IMR-90 (cell line): Measurements from ENCODE around the gene AGXT. TPM values are rescaled to one million over a fixed set of nuclear protein-coding genes. Genes with fewer than 3 reads are reported as not detected.

Source experiments
- ATAC-seq: fragments of 200-7000 bp; cut with Tn5 transposase; 2 replicates; pipeline ENCODE4 v1.9.1; 2020; ENCODE audit warnings: low read depth, mild to moderate bottlenecking, moderate library complexity
- BruUV-seq: library from RNA; stranded (reverse); fragments of 400-500 nt; replicated peaks from 2 replicates; lab custom pipeline; 2021; lab: Mats Ljungman, UMichigan
- CTCF ChIA-PET: fragments of 300-600 bp; formaldehyde crosslinking; extraction: SDS; loops from one replicate; lab custom pipeline; 2021; ENCODE audit warnings: antibody characterized with exemption; lab: Yijun Ruan, JAX
- POLR2A ChIA-PET: fragments of 300-600 bp; sonication (Branson Sonifier 250); formaldehyde crosslinking; loops from one replicate; lab custom pipeline; 2022; ENCODE audit warnings: antibody characterized with exemption; ENCODE audit not compliant: unreplicated experiment; lab: Charles Lee
- DNase-seq: peaks from one replicate; pipeline ENCODE4 v3.0.0; 2013
- H2AFZ ChIP-seq: replicated peaks from 2 replicates; pipeline ENCODE3; 2013; ENCODE audit warnings: low read length, mild to moderate bottlenecking; ENCODE audit not compliant: poor library complexity
- H2AK5ac ChIP-seq: 2 replicates; pipeline ENCODE4 v1.6.1; 2013; ENCODE audit warnings: low read depth, low read length, inconsistent platforms
- H2AK9ac ChIP-seq: replicated peaks from 2 replicates; pipeline ENCODE3; 2013; ENCODE audit warnings: mild to moderate bottlenecking, low read depth, low read length, moderate library complexity; ENCODE audit not compliant: poor library complexity
- H2BK120ac ChIP-seq: 2 replicates; pipeline ENCODE4 v1.6.1; 2013; ENCODE audit warnings: low read depth, low read length, inconsistent platforms
- H2BK15ac ChIP-seq: 3 replicates; pipeline ENCODE4 v1.6.1; 2013; ENCODE audit warnings: low read depth, low read length, inconsistent platforms
- H2BK20ac ChIP-seq: 2 replicates; pipeline ENCODE4 v1.6.1; 2013; ENCODE audit warnings: low read depth, mild to moderate bottlenecking, inconsistent platforms, low read length, moderate library complexity
- H2BK5ac ChIP-seq: 2 replicates; pipeline ENCODE4 v1.6.1; 2013; ENCODE audit warnings: mild to moderate bottlenecking, low read depth, low read length, inconsistent platforms; ENCODE audit not compliant: poor library complexity, severe bottlenecking
- H3K14ac ChIP-seq: replicated peaks from 2 replicates; pipeline ENCODE4 v1.6.1; 2013; ENCODE audit warnings: low read depth, low read length, inconsistent platforms
- H3K18ac ChIP-seq: 2 replicates; pipeline ENCODE4 v1.6.1; 2013; ENCODE audit warnings: low read depth, low read length, control low read depth
- H3K23ac ChIP-seq: 2 replicates; pipeline ENCODE4 v1.6.1; 2013; ENCODE audit warnings: low read depth, low read length, inconsistent platforms
- H3K27ac ChIP-seq: 2 replicates; pipeline ENCODE4 v1.5.1; 2013; ENCODE audit warnings: mild to moderate bottlenecking, control low read depth, low read length; ENCODE audit not compliant: insufficient read depth
- H3K27me3 ChIP-seq: 2 replicates; pipeline ENCODE4 v1.6.1; 2013; ENCODE audit warnings: low read length; ENCODE audit not compliant: control insufficient read depth, insufficient read depth
- H3K36me3 ChIP-seq: 2 replicates; pipeline ENCODE4 v1.6.1; 2013; ENCODE audit warnings: low read length, mixed read lengths; ENCODE audit not compliant: control insufficient read depth, insufficient read depth
- H3K4ac ChIP-seq: 2 replicates; pipeline ENCODE4 v1.6.1; 2013; ENCODE audit warnings: low read depth, low read length, inconsistent platforms
- H3K4me1 ChIP-seq: 2 replicates; pipeline ENCODE4 v1.6.1; 2013; ENCODE audit warnings: low read length, mixed read lengths; ENCODE audit not compliant: control insufficient read depth, insufficient read depth
- H3K4me2 ChIP-seq: 2 replicates; pipeline ENCODE4 v1.6.1; 2013; ENCODE audit warnings: low read depth, mild to moderate bottlenecking, control low read depth, low read length, moderate library complexity
- H3K4me3 ChIP-seq: 2 replicates; pipeline ENCODE4 v1.5.1; 2013; ENCODE audit warnings: low read depth, mild to moderate bottlenecking, control low read depth, low read length, moderate library complexity; ENCODE audit not compliant: insufficient read depth
- H3K56ac ChIP-seq: 2 replicates; pipeline ENCODE4 v1.6.1; 2013; ENCODE audit warnings: low read length, inconsistent platforms; ENCODE audit not compliant: insufficient read depth; ENCODE audit errors: extremely low read depth
- H3K79me1 ChIP-seq, 2 experiments: 2 replicates each; pipeline ENCODE4 v1.6.1; 2013; ENCODE audit warnings: low read length in 2 of 2, inconsistent platforms in 1 of 2, low read depth in 1 of 2
- H3K9ac ChIP-seq: 2 replicates; pipeline ENCODE4 v1.6.1; 2013; ENCODE audit warnings: low read depth, low read length, control low read depth
- H3K9me1 ChIP-seq: 2 replicates; pipeline ENCODE4 v1.6.1; 2013; ENCODE audit warnings: low read length, inconsistent platforms; ENCODE audit not compliant: insufficient read depth
- H3K9me3 ChIP-seq: 2 replicates; pipeline ENCODE4 v1.6.1; 2013; ENCODE audit warnings: low read length; ENCODE audit not compliant: control insufficient read depth, insufficient read depth
- H4K20me1 ChIP-seq: 2 replicates; pipeline ENCODE4 v1.6.1; 2013; ENCODE audit warnings: low read length, inconsistent platforms; ENCODE audit not compliant: insufficient read depth
- H4K5ac ChIP-seq: 2 replicates; pipeline ENCODE4 v1.6.1; 2013; ENCODE audit warnings: mild to moderate bottlenecking, low read depth, low read length, control low read depth
- H4K8ac ChIP-seq, 2 experiments: 2 replicates each; pipeline ENCODE4 v1.6.1; 2013; ENCODE audit warnings: low read depth in 2 of 2, low read length in 2 of 2, control low read depth in 1 of 2, inconsistent platforms in 1 of 2
- H4K91ac ChIP-seq: 2 replicates; pipeline ENCODE4 v1.6.1; 2013; ENCODE audit warnings: low read depth, low read length, inconsistent platforms; ENCODE audit not compliant: insufficient read depth
- BHLHE40 ChIP-seq: fragments of 150-350 bp; IDR thresholded peaks from 2 replicates; pipeline ENCODE4 v1.6.1; 2016; ENCODE audit warnings: mild to moderate bottlenecking, low read depth, low read length
- CEBPB ChIP-seq: IDR thresholded peaks from 2 replicates; pipeline ENCODE4 v1.6.1; 2012; ENCODE audit warnings: low read depth, low read length, improper control_type of control experiment
- CHD1 ChIP-seq: IDR thresholded peaks from 2 replicates; pipeline ENCODE4 v1.6.1; 2012; ENCODE audit warnings: low read depth, low read length, improper control_type of control experiment
- FOS ChIP-seq: fragments of 150-350 bp; IDR thresholded peaks from 2 replicates; pipeline ENCODE4 v1.6.1; 2016; ENCODE audit warnings: low read depth, low read length
- MAFK ChIP-seq: IDR thresholded peaks from 2 replicates; pipeline ENCODE4 v1.6.1; 2012; ENCODE audit warnings: low read depth, low read length, improper control_type of control experiment
- MAZ ChIP-seq: IDR thresholded peaks from 2 replicates; pipeline ENCODE4 v1.6.1; 2012; ENCODE audit warnings: low read depth, mild to moderate bottlenecking, low read length, improper control_type of control experiment, moderate library complexity, borderline replicate concordance
- MXI1 ChIP-seq: IDR thresholded peaks from 2 replicates; pipeline ENCODE4 v1.6.1; 2012; ENCODE audit warnings: low read depth, mild to moderate bottlenecking, low read length, moderate library complexity, borderline replicate concordance
- NFE2L2 ChIP-seq: fragments of 150-350 bp; IDR thresholded peaks from 2 replicates; pipeline ENCODE4 v1.6.1; 2016; ENCODE audit warnings: low read depth, mild to moderate bottlenecking, low read length
- POLR2A ChIP-seq: IDR thresholded peaks from 2 replicates; pipeline ENCODE4 v1.6.1; 2012; ENCODE audit warnings: mild to moderate bottlenecking, low read depth, low read length
- RAD21 ChIP-seq: IDR thresholded peaks from 2 replicates; pipeline ENCODE4 v1.6.1; 2012; ENCODE audit warnings: low read length, improper control_type of control experiment
- RCOR1 ChIP-seq: IDR thresholded peaks from 2 replicates; pipeline ENCODE4 v1.6.1; 2012; ENCODE audit warnings: mild to moderate bottlenecking, low read length, improper control_type of control experiment; ENCODE audit not compliant: insufficient replicate concordance
- RFX5 ChIP-seq: IDR thresholded peaks from 2 replicates; pipeline ENCODE4 v1.8.0; 2012; ENCODE audit warnings: low read depth, mild to moderate bottlenecking, low read length, moderate library complexity
- SMC3 ChIP-seq: fragments of 150-350 bp; IDR thresholded peaks from 2 replicates; pipeline ENCODE4 v1.6.1; 2016; ENCODE audit warnings: low read depth, mild to moderate bottlenecking, antibody characterized with exemption, low read length, moderate library complexity
- WGBS, 2 experiments: methylation state at CpG; one replicate each; pipeline versions ENCODE4 v1.1.5 to v1.1.7; 2013; ENCODE audit warnings: missing lambda C conversion rate in 2 of 2; ENCODE audit not compliant: insufficient read length in 1 of 2; ENCODE audit errors: extremely low coverage in 2 of 2; 5-methylcytosine and 5-hydroxymethylcytosine counted together
- dilution Hi-C: fragments of 300-500 bp; cut with HindIII; formaldehyde crosslinking; loops from one replicate; pipeline ENCODE4 v1.14.3; 2018; ENCODE audit warnings: low sequenced_read_pairs; ENCODE audit not compliant: unreplicated experiment
- in situ Hi-C: fragments of 300-500 bp; cut with MboI; formaldehyde crosslinking; loops from 3 replicates; pipeline ENCODE4 v1.14.3; 2019; ENCODE audit warnings: low sequenced_read_pairs, inconsistent platforms, mixed read lengths
- intact Hi-C: fragments of 100-400 bp; cut with micrococcal nuclease; formaldehyde crosslinking; loops from 2 replicates; pipeline ENCODE4 v1.10.0; 2022
- polyA plus RNA-seq, 3 experiments: library from polyadenylated mRNA; depleted of rRNA; stranded (reverse); fragments of >200 nt; gene quantifications; 2 replicates each; pipeline ENCODE4 v1.2.3, GENCODE V29; 2012; ENCODE audit warnings: low replicate concordance in 1 of 3
- total RNA-seq: library from RNA; depleted of rRNA; stranded (reverse); fragments of >200 nt; gene quantifications from 2 replicates; pipeline ENCODE4 v1.2.3, GENCODE V29; 2012
- TF ChIP-seq, protein P1 (sequence below): conservative IDR thresholded peaks from 2 replicates; pipeline ENCODE4 v1.5.1; 2012; ENCODE audit warnings: mild to moderate bottlenecking, low read depth, low read length, improper control_type of control experiment
- TF ChIP-seq, protein P2 (sequence below): fragments of 150-350 bp; IDR thresholded peaks from 2 replicates; pipeline ENCODE4 v1.6.1; 2017; ENCODE audit warnings: mild to moderate bottlenecking, antibody characterized with exemption, low read length, low read depth

Gene AGXT
- total and polyA plus RNA-seq, 2 of the 4 experiments (the other 2 are of a cell fraction), result not detected

DNA sequence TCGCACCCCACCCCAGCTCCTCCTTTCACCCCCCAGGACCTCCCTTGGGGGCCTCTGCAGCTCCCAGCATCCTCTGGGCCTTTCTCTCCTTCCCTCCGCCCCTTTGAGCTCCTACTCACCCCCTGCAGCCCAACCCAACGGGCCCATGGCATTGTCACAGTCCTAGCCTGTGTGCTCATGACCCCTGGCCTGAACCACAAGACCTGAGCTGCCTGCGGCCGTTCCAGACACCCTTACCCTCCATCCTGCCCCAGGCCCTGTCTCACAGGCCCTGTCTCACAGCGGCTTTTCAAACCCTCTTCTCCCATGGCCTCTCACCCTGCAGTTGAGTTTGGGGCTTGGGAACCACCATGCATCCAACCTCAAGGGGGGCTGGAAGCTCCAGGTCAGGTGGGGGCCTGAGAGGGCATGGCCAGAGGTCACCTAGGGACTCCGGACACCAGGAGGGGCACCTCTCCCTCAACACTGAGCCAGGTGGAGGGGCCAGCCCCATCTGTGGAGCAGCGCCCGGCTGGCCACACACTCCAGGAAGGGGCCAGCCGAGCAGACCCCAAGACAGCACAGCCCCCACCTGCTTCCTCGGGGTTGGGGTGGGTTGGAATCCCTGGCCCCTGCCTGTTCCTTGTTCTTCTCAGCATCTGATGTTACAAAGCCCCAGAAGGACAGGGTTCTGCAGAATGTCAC lies 20.4 kb downstream of the AGXT start:
- Histone ChIP-seq H4K5ac (no peak overlapping the region), H2BK120ac (no peak overlapping the region), H3K79me1 (no peaks in the 10 kb centered on the region), H3K27ac (no peak overlapping the region), H3K9ac (no peak overlapping the region), H3K18ac (no peak overlapping the region), H4K20me1 (no peaks in the 10 kb centered on the region), H3K27me3 (peaks cover 4% of the 10 kb centered on the region; the same call in 1 of the 2 replicates), H2BK15ac (no peak overlapping the region), H3K4me3 (no peak overlapping the region), H2AK5ac (no peak overlapping the region), H2BK20ac (no peak overlapping the region), H3K9me3 (no peaks in the 10 kb centered on the region), H4K8ac (no peak overlapping the region), H2AFZ (no peak overlapping the region), H3K36me3 (no peaks in the 10 kb centered on the region), H3K56ac (no peak overlapping the region), H2AK9ac (no peak overlapping the region), H3K4ac (no peak overlapping the region), H3K14ac (no peak overlapping the region), H3K23ac (no peak overlapping the region), H3K9me1 (no peaks in the 10 kb centered on the region), H2BK5ac (no peak overlapping the region), H3K4me2 (no peak overlapping the region), H3K4me1 (no peaks in the 10 kb centered on the region; the same call in 1 of the 2 replicates), H4K91ac (no peak overlapping the region)
- TF ChIP-seq POLR2A (no peak), RCOR1 (no peak), MXI1 (no peak), RAD21 (no peak), FOS (no peak), RFX5 (no peak), CEBPB (no peak), CHD1 (no peak), MAZ (no peak), NFE2L2 (no peak), BHLHE40 (no peak), MAFK (no peak), SMC3 (no peak)
- TF ChIP-seq, protein P1, sequence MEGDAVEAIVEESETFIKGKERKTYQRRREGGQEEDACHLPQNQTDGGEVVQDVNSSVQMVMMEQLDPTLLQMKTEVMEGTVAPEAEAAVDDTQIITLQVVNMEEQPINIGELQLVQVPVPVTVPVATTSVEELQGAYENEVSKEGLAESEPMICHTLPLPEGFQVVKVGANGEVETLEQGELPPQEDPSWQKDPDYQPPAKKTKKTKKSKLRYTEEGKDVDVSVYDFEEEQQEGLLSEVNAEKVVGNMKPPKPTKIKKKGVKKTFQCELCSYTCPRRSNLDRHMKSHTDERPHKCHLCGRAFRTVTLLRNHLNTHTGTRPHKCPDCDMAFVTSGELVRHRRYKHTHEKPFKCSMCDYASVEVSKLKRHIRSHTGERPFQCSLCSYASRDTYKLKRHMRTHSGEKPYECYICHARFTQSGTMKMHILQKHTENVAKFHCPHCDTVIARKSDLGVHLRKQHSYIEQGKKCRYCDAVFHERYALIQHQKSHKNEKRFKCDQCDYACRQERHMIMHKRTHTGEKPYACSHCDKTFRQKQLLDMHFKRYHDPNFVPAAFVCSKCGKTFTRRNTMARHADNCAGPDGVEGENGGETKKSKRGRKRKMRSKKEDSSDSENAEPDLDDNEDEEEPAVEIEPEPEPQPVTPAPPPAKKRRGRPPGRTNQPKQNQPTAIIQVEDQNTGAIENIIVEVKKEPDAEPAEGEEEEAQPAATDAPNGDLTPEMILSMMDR, result no peak
- TF ChIP-seq, protein P2, sequence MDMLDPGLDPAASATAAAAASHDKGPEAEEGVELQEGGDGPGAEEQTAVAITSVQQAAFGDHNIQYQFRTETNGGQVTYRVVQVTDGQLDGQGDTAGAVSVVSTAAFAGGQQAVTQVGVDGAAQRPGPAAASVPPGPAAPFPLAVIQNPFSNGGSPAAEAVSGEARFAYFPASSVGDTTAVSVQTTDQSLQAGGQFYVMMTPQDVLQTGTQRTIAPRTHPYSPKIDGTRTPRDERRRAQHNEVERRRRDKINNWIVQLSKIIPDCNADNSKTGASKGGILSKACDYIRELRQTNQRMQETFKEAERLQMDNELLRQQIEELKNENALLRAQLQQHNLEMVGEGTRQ, result no peak
- DNase-seq (no peak), ATAC-seq (no peak)
- CTCF ChIA-PET, result no interaction called here
- in situ Hi-C loops (no loop called here), intact Hi-C loops (no loop called here), dilution Hi-C loops (no loop called here)
- 53% methylated on average over 2 of the region's 11 CpGs; no CpG with 5 or more reads in 1 of the 2 experiments for WGBS, 2 experiments
- POLR2A ChIA-PET, result no interaction called here
- BruUV-seq, result no TSS peak
